GM15510 (cell line): ENCODE data around the gene SERTAD4.

Source experiments
- POLR2A ChIP-seq: IDR thresholded peaks from 3 replicates; pipeline ENCODE4 v1.6.1; 2011; ENCODE audit warnings: borderline replicate concordance; ENCODE audit not compliant: insufficient read length; ENCODE audit errors: extremely low read depth

The SERTAD4 gene

GRCh38 chr1:210232511-210233215 lies at the start of gene SERTAD4:
TSS of gene SERTAD4 (plus strand) at chr1:210232796. CDS start at chr1:210237961, 5,165 bp downstream.
- TF ChIP-seq POLR2A: no peak

- no peak for TF ChIP-seq POLR2A
Measured at GRCh38 chr1:210185063-210185462, 47.5 kb upstream of the SERTAD4 start.

GRCh38 chr1:210189426-210189825 lies 43.2 kb upstream of the SERTAD4 start:
- TF ChIP-seq POLR2A: no peak

- no peak for TF ChIP-seq POLR2A
Measured at GRCh38 chr1:210195635-210196160, 36.9 kb upstream of the SERTAD4 start.

- TF ChIP-seq POLR2A: no peak
Measured at GRCh38 chr1:210198840-210199239, 33.8 kb upstream of the SERTAD4 start.

- TF ChIP-seq POLR2A: no peak
Measured at GRCh38 chr1:210200124-210200736, 32.4 kb upstream of the SERTAD4 start.

DNA sequence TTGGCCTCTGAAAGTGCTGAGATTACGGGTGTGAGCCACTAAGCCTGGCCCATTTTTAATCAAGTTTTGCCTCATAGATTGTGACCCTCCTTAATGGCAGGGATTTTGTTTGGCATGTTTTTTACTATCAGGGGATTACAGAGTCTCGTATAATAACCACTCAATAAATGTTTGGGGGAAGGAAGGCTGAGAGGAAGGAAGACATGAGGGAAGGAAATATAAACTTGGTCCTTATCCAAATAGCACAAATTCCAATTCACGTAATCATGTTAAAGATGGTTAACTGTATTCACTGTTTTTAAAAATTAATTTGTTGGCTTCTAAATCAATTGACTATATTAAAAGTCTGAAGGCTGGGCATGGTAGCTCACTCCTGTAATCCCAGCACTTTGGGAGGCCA lies 30.9 kb upstream of the SERTAD4 start:
- TF ChIP-seq POLR2A: no peak

DNA sequence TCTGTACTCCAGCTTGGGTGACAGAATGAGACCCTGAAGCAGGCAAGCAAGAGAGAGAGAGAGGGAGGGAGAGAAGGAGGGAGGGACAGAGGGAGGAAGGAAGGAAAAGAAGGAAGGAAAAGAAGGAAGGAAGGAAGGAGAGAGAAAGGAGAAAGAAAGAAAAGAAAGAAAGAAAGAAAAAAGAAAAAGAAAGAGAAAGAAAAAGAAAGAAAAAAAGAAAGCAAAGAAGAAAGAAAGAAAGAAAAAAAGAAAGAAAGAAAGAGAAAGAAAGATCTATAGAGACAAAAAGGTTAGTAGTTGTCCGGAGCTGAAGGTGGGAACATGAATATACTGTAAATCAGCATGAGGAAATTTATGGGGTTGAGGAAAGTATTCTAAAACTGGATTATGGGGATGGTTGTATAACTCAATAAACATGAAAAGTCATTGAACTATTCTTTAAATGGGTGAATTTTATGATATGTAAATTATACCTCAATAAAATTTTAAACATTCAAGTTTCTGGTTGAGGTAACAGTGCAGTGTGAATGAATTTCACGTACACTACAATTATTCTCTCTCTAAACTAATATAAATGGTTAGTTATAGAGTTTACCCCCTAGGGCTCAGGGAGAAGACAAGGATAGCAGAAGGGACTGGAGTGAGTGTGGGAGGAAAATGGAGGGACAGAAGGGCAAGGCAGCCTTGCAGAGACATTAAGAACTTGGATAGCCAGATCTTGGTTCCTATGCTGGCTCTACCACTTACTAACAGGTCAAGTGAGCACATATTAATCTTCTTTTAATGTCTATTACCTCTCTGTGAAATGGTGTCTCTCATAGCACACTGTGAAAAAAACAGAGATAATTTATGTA lies 24.8 kb upstream of the SERTAD4 start:
- no peak for TF ChIP-seq POLR2A

GRCh38 chr1:210213335-210213734 lies 19.3 kb upstream of the SERTAD4 start:
- no peak for TF ChIP-seq POLR2A

DNA sequence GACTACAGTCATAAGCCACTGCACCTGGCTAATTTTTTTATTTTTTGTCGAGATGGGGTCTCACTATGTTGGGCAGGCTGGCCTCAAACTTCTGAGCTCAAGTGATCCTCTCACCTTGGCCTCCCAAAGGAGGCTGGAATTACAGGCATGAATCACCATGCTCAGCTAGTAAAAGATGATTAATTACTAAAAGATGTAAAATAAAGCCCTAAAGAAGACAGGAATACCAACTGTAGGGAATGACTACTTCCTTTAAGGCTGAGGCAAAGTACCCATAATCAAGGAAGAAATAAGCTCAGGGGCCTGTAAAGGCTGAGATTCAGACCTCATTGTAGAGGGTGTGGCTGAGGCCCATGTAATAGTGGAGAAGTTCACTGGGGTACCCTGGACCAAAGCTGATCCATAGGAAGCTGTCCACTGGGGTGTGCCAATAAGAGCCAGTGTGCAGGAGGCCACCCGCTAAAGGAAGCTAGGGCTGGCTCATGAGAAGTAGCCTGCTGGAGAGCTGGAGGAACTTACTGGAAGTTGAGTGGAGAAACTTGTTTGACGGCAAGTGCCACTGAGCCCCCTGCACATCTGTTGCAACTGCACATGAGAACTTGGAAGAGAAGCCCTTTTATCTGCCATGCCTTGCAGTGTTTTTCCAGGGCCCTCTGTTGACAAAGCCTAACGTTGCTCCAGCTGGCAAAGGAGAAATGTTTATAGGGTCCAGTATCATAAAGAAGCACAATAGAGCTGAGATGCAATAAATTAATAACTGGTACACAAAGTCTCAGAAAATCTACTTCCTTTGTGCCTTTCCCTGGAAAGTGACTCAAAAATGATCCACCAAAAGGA lies 17.8 kb upstream of the SERTAD4 start:
- TF ChIP-seq POLR2A: no peak

DNA sequence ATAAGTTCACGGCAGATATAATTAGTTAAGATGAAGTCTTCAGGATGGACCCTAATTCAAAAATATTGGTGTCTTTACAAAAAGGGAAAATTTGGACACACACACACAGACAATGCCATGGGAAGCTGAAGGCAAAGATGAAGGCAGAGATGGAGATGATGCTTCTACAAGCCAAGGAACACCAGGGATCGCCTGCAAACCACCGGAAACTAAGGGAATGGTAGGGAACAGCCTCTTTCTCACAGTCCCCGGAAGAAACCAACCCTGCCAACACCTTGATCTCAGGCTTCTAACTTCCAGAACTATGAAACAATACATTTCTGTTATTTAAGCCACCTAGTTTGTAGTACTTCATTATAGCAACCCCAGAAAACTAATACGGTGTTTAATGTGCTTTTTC lies 15.1 kb upstream of the SERTAD4 start:
- no peak for TF ChIP-seq POLR2A

GRCh38 chr1:210218047-210218446 lies 14.5 kb upstream of the SERTAD4 start:
- TF ChIP-seq POLR2A: no peak

GRCh38 chr1:210222340-210223006 lies 10.1 kb upstream of the SERTAD4 start:
- no peak for TF ChIP-seq POLR2A
